Testis (tissue), 3 donors: ENCODE data around the gene PDP2. TPM values are rescaled to one million over a fixed set of nuclear protein-coding genes. Genes with fewer than 3 reads are reported as not detected.
A peak's percentile ranks its signal among the peaks of the same experiment; 100 is the strongest.

Experiments used
- DNase-seq: peaks from one replicate; pipeline ENCODE4 v3.0.0-alpha.2; 2019
- H3K27ac ChIP-seq, 2 donors: fragments of 200-600 bp; sonication (generic); one replicate each; pipeline ENCODE4 v1.5.1; 2019
- H3K27me3 ChIP-seq: fragments of 200-600 bp; sonication (generic); one replicate; pipeline ENCODE4 v1.5.1; 2019
- H3K36me3 ChIP-seq: fragments of 200-600 bp; sonication (generic); one replicate; pipeline ENCODE4 v1.5.1; 2017; ENCODE audit warnings: low read depth; ENCODE audit errors: missing control alignments
- H3K4me1 ChIP-seq: fragments of 200-600 bp; sonication (generic); one replicate; pipeline ENCODE4 v1.5.1; 2019
- H3K4me3 ChIP-seq, 2 donors: fragments of 200-600 bp; sonication (generic); one replicate each; pipeline ENCODE4 v1.5.1; 2017 to 2019
- H3K9me3 ChIP-seq: fragments of 200-600 bp; sonication (generic); one replicate; pipeline ENCODE4 v1.5.1; 2017
- CTCF ChIP-seq, 3 experiments: fragments of 450-650 bp in 2 of 3; fragments of 200-600 bp in 1 of 3; sonication (generic) in 1 of 3; IDR thresholded peaks; one replicate each; pipeline ENCODE4 v1.5.1; 2016 to 2019; ENCODE audit warnings: antibody characterized with exemption in 3 of 3, mild to moderate bottlenecking in 2 of 3, moderate library complexity in 1 of 3
- POLR2A ChIP-seq: fragments of 450-650 bp; IDR thresholded peaks from one replicate; pipeline ENCODE4 v1.6.1; 2017; ENCODE audit warnings: antibody characterized with exemption, mild to moderate bottlenecking, moderate library complexity
- WGBS, 2 donors: methylation state at CpG; one replicate each; pipeline ENCODE4 v1.1.5; 2018; 5-methylcytosine and 5-hydroxymethylcytosine counted together
- intact Hi-C: fragments of 100-400 bp; cut with DNase I; formaldehyde crosslinking; loops from one replicate; pipeline ENCODE4 v1.15.1; 2023; ENCODE audit warnings: low total_unique reads
- polyA plus RNA-seq: library from polyadenylated mRNA; stranded (reverse); fragments of 350-450 nt; fragmentation: Illumina TruSeq; extraction: RNeasy Lipid Tissue Mini Kit (QIAGEN cat#74804); gene quantifications from one replicate; pipeline ENCODE4 v1.2.3, GENCODE V29; 2014; ENCODE audit warnings: low read depth, low replicate concordance; ENCODE audit not compliant: insufficient read depth
- total RNA-seq, 2 donors: library from RNA; depleted of rRNA; stranded (reverse); fragments of >200 nt; gene quantifications; one replicate each; pipeline ENCODE4 v1.2.3, GENCODE V29; 2016

PDP2 gene
- total and polyA plus RNA-seq, 3 donors from 2014 or later: 14.0 to 23.9 (median 22.9) TPM

GRCh38 chr16:66902648-66903543, 22.6 kb downstream of the PDP2 start:
- intact Hi-C loops: no loop called here

GRCh38 chr16:66903544-66904427, 23.5 kb downstream of the PDP2 start:
- H3K4me1 ChIP-seq: peaks cover 67% of the 10 kb centered on the region
- peak; percentile 92 for DNase-seq
- TF ChIP-seq POLR2A (no peak), CTCF (IDR thresholded peaks at IDR 0.05) (no peak)
- H3K27ac ChIP-seq: peak overlapping the region; percentile 80 to 83
- H3K4me3 ChIP-seq: no peak overlapping the region
- intact Hi-C loops: no loop called here
- H3K36me3 ChIP-seq: no peaks in the 10 kb centered on the region
- no peaks in the 10 kb centered on the region for H3K27me3 ChIP-seq
- 56 to 65% methylated on average over 4 to 11 of the region's 11 CpGs for WGBS, 2 donors
- no peaks in the 10 kb centered on the region for H3K9me3 ChIP-seq

More at GRCh38 chr16:66902648-66903543, 22.6 kb downstream of the PDP2 start:
- H3K9me3 ChIP-seq: no peaks in the 10 kb centered on the region
- H3K27ac ChIP-seq: peak overlapping the region; percentile 80 to 83
- no peak for DNase-seq
- no peaks in the 10 kb centered on the region for H3K27me3 ChIP-seq
- TF ChIP-seq CTCF (IDR thresholded peaks at IDR 0.05) (peak in 1 of 3 experiments; percentile 8), POLR2A (no peak)
- peaks cover 76% of the 10 kb centered on the region for H3K4me1 ChIP-seq
- H3K36me3 ChIP-seq: no peaks in the 10 kb centered on the region
- 52 to 74% methylated on average over 4 to 14 of the region's 14 CpGs for WGBS, 2 donors
- no peak overlapping the region for H3K4me3 ChIP-seq

GRCh38 chr16:66904428-66904845, 24.1 kb downstream of the PDP2 start:
- DNase-seq: no peak
- intact Hi-C loops: no loop called here
- Histone ChIP-seq H3K27me3 (no peaks in the 10 kb centered on the region), H3K4me1 (peaks cover 62% of the 10 kb centered on the region), H3K9me3 (no peaks in the 10 kb centered on the region), H3K27ac (peak overlapping the region; percentile 80 to 83), H3K36me3 (no peaks in the 10 kb centered on the region), H3K4me3 (no peak overlapping the region)
- 88 to 89% methylated on average over 7 to 13 of the region's 13 CpGs for WGBS, 2 donors
- TF ChIP-seq CTCF (IDR thresholded peaks at IDR 0.05) (no peak), POLR2A (no peak)

GRCh38 chr16:66904846-66905632, 24.7 kb downstream of the PDP2 start:
- Histone ChIP-seq H3K27me3 (no peaks in the 10 kb centered on the region), H3K4me1 (peaks cover 56% of the 10 kb centered on the region), H3K27ac (peak overlapping the region; percentile 80 to 83), H3K4me3 (no peak overlapping the region), H3K36me3 (no peaks in the 10 kb centered on the region), H3K9me3 (no peaks in the 10 kb centered on the region)
- no peak for DNase-seq
- 53 to 76% methylated on average over 6 to 16 of the region's 16 CpGs for WGBS, 2 donors
- TF ChIP-seq CTCF (IDR thresholded peaks at IDR 0.05) (no peak), POLR2A (no peak)
- intact Hi-C loops: no loop called here
